HepG2 (cell line): ENCODE data around the gene PLCXD3. TPM values are rescaled to one million over a fixed set of nuclear protein-coding genes. Genes with fewer than 3 reads are reported as not detected.

Experiments used
- ATAC-seq: fragments of 200-7000 bp; cut with Tn5 transposase; 3 replicates; pipeline ENCODE4 v1.9.1; 2020; ENCODE audit warnings: mild to moderate bottlenecking, moderate library complexity
- BruUV-seq: library from RNA; stranded (reverse); fragments of 400-500 nt; replicated peaks from 2 replicates; lab custom pipeline; 2021; lab: Mats Ljungman, UMichigan
- CTCF ChIA-PET: fragments of 300-600 bp; formaldehyde crosslinking; extraction: SDS; loops from one replicate; lab custom pipeline; 2021; ENCODE audit warnings: low total read pairs, inconsistent platforms, low intra/inter-chr PET ratio; lab: Yijun Ruan, JAX
- POLR2A ChIA-PET: fragments of 350-600 bp; sonication (Branson Sonifier 250); formaldehyde crosslinking; loops from one replicate; lab custom pipeline; 2020; ENCODE audit warnings: antibody characterized with exemption, inconsistent platforms; lab: Yijun Ruan, JAX
- DNase-seq: peaks from one replicate; pipeline ENCODE4 v3.0.0-alpha.2; 2015; ENCODE audit warnings: low spot score
- FAIRE-seq: peaks from 3 replicates; lab custom pipeline; 2011; peaks lifted over from hg19 to GRCh38; lab: Jason Lieb, UNC
- H2AFZ ChIP-seq: one replicate; pipeline ENCODE4 v1.6.1; 2011; ENCODE audit warnings: low read length, inconsistent platforms
- H3K27ac ChIP-seq: fragments of 300-600 bp; 3 replicates; pipeline ENCODE4 v1.8.0; 2011; ENCODE audit warnings: mixed run types, mild to moderate bottlenecking, mixed read lengths, low read length, inconsistent platforms; ENCODE audit not compliant: insufficient read depth; ENCODE audit errors: extremely low read length
- H3K27me3 ChIP-seq, 2 experiments: fragments of 200-600 bp in 1 of 2; 2 replicates in 1 of 2; 3 replicates in 1 of 2; pipeline versions ENCODE4 v1.6.0 to v1.8.0; 2011; ENCODE audit warnings: low read length in 2 of 2, mild to moderate bottlenecking in 2 of 2, moderate library complexity in 2 of 2, inconsistent platforms in 1 of 2; ENCODE audit not compliant: insufficient read depth in 2 of 2, control insufficient read depth in 1 of 2
- H3K36me3 ChIP-seq, 2 experiments: fragments of 200-600 bp in 1 of 2; replicated peaks in 1 of 2; 2 replicates in 1 of 2; 3 replicates in 1 of 2; pipeline versions ENCODE4 v1.5.1 to v1.8.0; 2011; ENCODE audit warnings: low read length in 2 of 2, inconsistent platforms in 1 of 2; ENCODE audit not compliant: insufficient read depth in 2 of 2, control insufficient read depth in 1 of 2
- H3K4me1 ChIP-seq: 2 replicates; pipeline ENCODE4 v1.5.1; 2012; ENCODE audit warnings: low read length, inconsistent platforms; ENCODE audit not compliant: insufficient read depth
- H3K4me2 ChIP-seq: 2 replicates; pipeline ENCODE4 v1.6.0; 2011; ENCODE audit warnings: low read depth, low read length, inconsistent platforms
- H3K4me3 ChIP-seq, 3 experiments: fragments of 200-600 bp in 1 of 3; sonication (generic), shearing (Covaris generic) in 1 of 3; replicated peaks in 1 of 3; 2 replicates each; pipeline ENCODE4 v1.5.1; 2011 to 2016; ENCODE audit warnings: low read length in 3 of 3, inconsistent platforms in 2 of 3, low read depth in 2 of 3, mild to moderate bottlenecking in 2 of 3, control low read depth in 1 of 3, mixed read lengths in 1 of 3; ENCODE audit not compliant: insufficient read depth in 1 of 3
- H3K79me2 ChIP-seq: one replicate; pipeline ENCODE4 v1.6.1; 2011; ENCODE audit warnings: low read length, inconsistent platforms; ENCODE audit not compliant: insufficient read depth
- H3K9ac ChIP-seq: 2 replicates; pipeline ENCODE4 v1.6.0; 2011; ENCODE audit warnings: mild to moderate bottlenecking, low read depth, low read length, inconsistent platforms; ENCODE audit not compliant: insufficient read depth
- H3K9me3 ChIP-seq: 2 replicates; pipeline ENCODE4 v1.5.1; 2012; ENCODE audit warnings: mild to moderate bottlenecking, low read length
- H4K20me1 ChIP-seq: 2 replicates; pipeline ENCODE4 v1.6.0; 2011; ENCODE audit warnings: inconsistent platforms, mild to moderate bottlenecking, low read length, moderate library complexity; ENCODE audit not compliant: insufficient read depth
- BCL3 ChIP-seq: sonication (generic); formaldehyde crosslinking; IDR thresholded peaks from 2 replicates; pipeline ENCODE4 v1.5.1; 2020; ENCODE audit warnings: mild to moderate bottlenecking, missing genetic modification reagents, moderate library complexity
- MNT ChIP-seq: fragments of 450-650 bp; IDR thresholded peaks from 2 replicates; pipeline ENCODE4 v1.6.1; 2016
- MZF1 ChIP-seq: sonication (generic); formaldehyde crosslinking; IDR thresholded peaks from 2 replicates; pipeline ENCODE4 v1.8.1; 2023; ENCODE audit warnings: mild to moderate bottlenecking, missing genetic modification reagents, borderline replicate concordance
- TERF1 ChIP-seq: sonication (generic); formaldehyde crosslinking; IDR thresholded peaks from 2 replicates; pipeline ENCODE4 v1.8.0; 2022; ENCODE audit warnings: mild to moderate bottlenecking, missing genetic modification reagents, moderate library complexity
- ZFP82 ChIP-seq: sonication (generic); formaldehyde crosslinking; IDR thresholded peaks from 2 replicates; pipeline ENCODE4 v1.5.1; 2020; ENCODE audit warnings: mild to moderate bottlenecking, missing genetic modification reagents, borderline replicate concordance
- ZNF264 ChIP-seq: sonication (generic); formaldehyde crosslinking; IDR thresholded peaks from 2 replicates; pipeline ENCODE4 v1.4.0; 2020; ENCODE audit warnings: missing genetic modification reagents
- WGBS: methylation state at CpG from one replicate; pipeline ENCODE4 v1.1.6; 2017; ENCODE audit warnings: low lambda C conversion rate; 5-methylcytosine and 5-hydroxymethylcytosine counted together
- in situ Hi-C: cut with HindIII; loops from 2 replicates; pipeline ENCODE4 v1.10.0; 2017; ENCODE audit warnings: low pct_unique_long_range_greater_than_20kb; ENCODE audit not compliant: extremely low pct_ligation_motif_present
- intact Hi-C: fragments of 100-400 bp; cut with micrococcal nuclease; formaldehyde crosslinking; loops from one replicate; pipeline ENCODE4 v1.10.0; 2022; ENCODE audit not compliant: unreplicated experiment
- polyA plus RNA-seq, 8 experiments: library from polyadenylated mRNA; depleted of rRNA in 3 of 8; stranded (reverse) in 7 of 8; unstranded in 1 of 8; fragments of >200 nt; fragmentation: Illumina TruSeq in 4 of 8; extraction: Trizol in 4 of 8; gene quantifications; 2 replicates each; pipeline versions ENCODE4 v1.2.1 to v1.2.3, GENCODE V29; 2011 to 2016; ENCODE audit warnings: low read depth in 4 of 8, missing spikeins in 1 of 8, mixed read lengths in 1 of 8; ENCODE audit not compliant: insufficient read depth in 1 of 8
- total RNA-seq, 5 experiments: library from RNA; depleted of rRNA; stranded (reverse); fragments of >200 nt; fragmentation: Illumina TruSeq; extraction: Trizol; gene quantifications; 2 replicates each; pipeline ENCODE4 v1.2.3, GENCODE V29; 2016; ENCODE audit warnings: low read depth in 1 of 5

The PLCXD3 gene
- total and polyA plus RNA-seq, 2 of the 13 experiments (the other 11 are each of a cell fraction or from before 2014, with no cell fraction given), result not detected

- TF ChIP-seq ZNF264 (no peak), TERF1 (CRISPR knock-in tag) (no peak), BCL3 (CRISPR knock-in tag) (no peak), ZFP82 (no peak)
These were observed 219.6 kb downstream of the PLCXD3 start (continued) for GRCh38 chr5:41290810-41291209.

GRCh38 chr5:41289970-41290464 is 220.4 kb downstream of the PLCXD3 start:
- ChIA-PET CTCF (no interaction called here), POLR2A (no interaction called here)
- Histone ChIP-seq H3K27ac (no peak overlapping the region), H3K79me2 (no peaks in the 10 kb centered on the region), H3K27me3 (no peaks in the 10 kb centered on the region), H4K20me1 (no peaks in the 10 kb centered on the region), H3K4me2 (no peak overlapping the region), H3K36me3 (no peaks in the 10 kb centered on the region), H3K9ac (no peak overlapping the region), H3K9me3 (peaks cover 23% of the 10 kb centered on the region), H3K4me1 (no peaks in the 10 kb centered on the region), H2AFZ (no peak overlapping the region), H3K4me3 (no peak overlapping the region)
- WGBS, result 58% methylated on average over 2 of the region's 4 CpGs
- intact Hi-C loops (no loop called here), in situ Hi-C loops (no loop called here)
- DNase-seq, result no peak
- TF ChIP-seq MZF1 (CRISPR knock-in tag) (no peak), MNT (peak; percentile 92)
- BruUV-seq, result no TSS peak
- ATAC-seq, result no peak
- FAIRE-seq, result no peak
